ENCODE measurements around the gene WBP1.
"Not testable (repeated sequence)": the region's sequence is repeated elsewhere in the genome, so short reads cannot be mapped to it uniquely, and the experiment has no call there.

Gene WBP1

DNA sequence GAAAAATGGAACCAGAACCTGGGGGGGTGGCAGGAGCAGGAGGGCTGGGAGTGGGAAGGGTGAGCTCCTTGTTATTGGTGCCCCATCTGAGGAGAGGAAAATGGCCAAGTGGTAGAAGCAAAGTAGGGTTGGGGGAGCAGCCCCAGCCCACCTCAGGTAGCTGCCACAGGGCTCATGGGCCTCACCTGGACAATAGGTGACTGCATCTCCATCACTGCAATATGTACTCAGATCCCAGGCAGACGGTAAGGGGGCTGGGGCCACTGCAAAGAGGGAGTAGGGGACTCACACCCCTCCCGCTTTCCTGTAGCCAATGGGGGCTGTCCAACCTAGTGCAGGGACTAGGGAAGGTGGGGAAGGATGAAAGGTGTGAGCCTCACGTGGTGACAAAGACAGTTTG, 41.0 kb upstream of the WBP1 start:
- FAIRE-seq: no peak
- TF ChIP-seq, protein P1, sequence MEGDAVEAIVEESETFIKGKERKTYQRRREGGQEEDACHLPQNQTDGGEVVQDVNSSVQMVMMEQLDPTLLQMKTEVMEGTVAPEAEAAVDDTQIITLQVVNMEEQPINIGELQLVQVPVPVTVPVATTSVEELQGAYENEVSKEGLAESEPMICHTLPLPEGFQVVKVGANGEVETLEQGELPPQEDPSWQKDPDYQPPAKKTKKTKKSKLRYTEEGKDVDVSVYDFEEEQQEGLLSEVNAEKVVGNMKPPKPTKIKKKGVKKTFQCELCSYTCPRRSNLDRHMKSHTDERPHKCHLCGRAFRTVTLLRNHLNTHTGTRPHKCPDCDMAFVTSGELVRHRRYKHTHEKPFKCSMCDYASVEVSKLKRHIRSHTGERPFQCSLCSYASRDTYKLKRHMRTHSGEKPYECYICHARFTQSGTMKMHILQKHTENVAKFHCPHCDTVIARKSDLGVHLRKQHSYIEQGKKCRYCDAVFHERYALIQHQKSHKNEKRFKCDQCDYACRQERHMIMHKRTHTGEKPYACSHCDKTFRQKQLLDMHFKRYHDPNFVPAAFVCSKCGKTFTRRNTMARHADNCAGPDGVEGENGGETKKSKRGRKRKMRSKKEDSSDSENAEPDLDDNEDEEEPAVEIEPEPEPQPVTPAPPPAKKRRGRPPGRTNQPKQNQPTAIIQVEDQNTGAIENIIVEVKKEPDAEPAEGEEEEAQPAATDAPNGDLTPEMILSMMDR (IDR thresholded peaks at IDR 0.05; ENCODE audit: insufficient read depth, missing control alignments): no peak
- peak; percentile 11 for DNase-seq (ENCODE audit: insufficient read length, low spot score)

DNA sequence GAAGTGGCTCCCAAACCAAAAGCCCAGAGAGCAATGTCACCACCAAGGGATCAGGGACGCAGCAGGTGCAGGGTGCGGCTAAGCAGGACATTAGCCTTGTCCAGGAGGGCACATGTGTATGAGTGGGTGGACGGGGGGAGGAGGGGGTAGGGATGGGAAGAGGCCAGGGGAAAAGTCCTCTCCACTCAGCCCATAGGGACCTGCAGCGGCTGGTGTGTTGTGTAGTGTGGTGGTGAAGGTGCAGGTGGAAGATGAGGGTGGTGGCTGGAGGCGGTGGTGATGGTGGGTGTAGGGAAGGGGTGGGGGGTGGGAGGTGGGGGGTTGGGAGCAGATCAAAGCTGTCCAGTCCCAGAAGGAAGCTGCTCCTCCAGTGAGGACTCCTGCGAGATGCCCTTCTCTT, 40.5 kb upstream of the WBP1 start:
- DNase-seq (ENCODE audit: insufficient read length, low spot score) (peak; percentile 7), FAIRE-seq (no peak)
- TF ChIP-seq, protein P1 (IDR thresholded peaks at IDR 0.05; ENCODE audit: insufficient read depth, missing control alignments): no peak

DNA sequence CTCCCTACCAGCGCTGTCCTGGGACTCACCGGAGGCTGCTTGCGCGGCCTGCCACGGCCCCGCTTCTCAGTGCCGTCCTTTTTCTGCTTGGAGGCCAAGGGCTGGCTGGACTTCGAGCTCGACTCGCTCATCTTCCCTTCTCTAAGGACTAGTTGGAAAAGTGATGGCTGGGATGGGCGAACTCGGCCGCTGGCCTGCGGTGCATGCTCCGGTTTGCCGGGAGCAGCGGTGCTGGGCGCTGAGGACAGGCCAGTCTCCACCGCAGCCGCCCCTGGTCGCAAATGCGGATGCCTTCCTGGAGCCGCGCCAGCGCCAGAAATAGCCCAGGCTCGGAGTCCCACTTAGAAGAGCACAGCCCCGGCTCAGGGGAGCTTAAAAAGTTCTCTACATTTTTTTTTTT, 39.9 kb upstream of the WBP1 start:
- FAIRE-seq: no peak
- TF ChIP-seq, protein P1 (IDR thresholded peaks at IDR 0.05; ENCODE audit: insufficient read depth, missing control alignments): no peak
- peak; percentile 6 for DNase-seq (ENCODE audit: insufficient read length, low spot score)

DNA sequence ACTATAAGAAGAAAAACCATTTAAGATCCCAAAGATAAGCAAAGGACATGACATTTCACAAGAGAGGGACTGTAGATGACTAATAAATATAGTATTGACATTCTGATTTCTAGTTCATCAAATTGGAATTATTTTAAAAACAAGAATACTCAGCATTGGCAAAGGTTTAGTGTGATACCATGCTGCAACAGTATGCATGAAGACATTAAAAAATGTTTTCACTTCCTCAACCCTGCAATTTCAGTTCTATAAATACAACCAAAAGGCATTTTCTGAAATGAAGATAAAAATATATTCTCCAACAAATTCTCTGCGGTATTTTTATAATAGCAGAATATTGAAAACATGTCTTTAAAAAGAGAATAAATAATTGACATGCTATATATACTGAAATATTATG, 38.9 kb upstream of the WBP1 start:
- TF ChIP-seq, protein P1 (IDR thresholded peaks at IDR 0.05; ENCODE audit: insufficient read depth, missing control alignments): no peak
- FAIRE-seq: no peak
- no peak for DNase-seq (ENCODE audit: insufficient read length, low spot score)

DNA sequence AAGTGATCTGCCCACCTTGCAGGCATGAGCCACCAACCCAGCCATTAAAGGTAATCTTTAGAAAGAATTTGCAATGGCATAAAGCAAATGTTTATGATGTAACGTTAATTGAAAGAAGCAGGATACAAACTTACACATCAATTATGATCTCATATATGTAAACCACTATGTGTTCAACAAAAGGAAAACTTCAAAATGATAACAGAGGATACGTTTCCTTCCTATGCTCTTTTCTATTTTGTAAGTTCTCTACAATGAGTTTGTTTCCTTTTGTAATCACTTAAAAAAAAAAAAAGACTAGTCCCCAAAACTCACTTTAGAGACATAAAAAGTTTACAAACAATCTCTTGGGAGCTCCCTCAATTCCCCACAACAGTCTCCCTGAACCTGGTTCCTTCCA, 38.2 kb upstream of the WBP1 start:
- DNase-seq (ENCODE audit: insufficient read length, low spot score): peak; percentile 1
- TF ChIP-seq, protein P1 (IDR thresholded peaks at IDR 0.05; ENCODE audit: insufficient read depth, missing control alignments): no peak
- no peak for FAIRE-seq

DNA sequence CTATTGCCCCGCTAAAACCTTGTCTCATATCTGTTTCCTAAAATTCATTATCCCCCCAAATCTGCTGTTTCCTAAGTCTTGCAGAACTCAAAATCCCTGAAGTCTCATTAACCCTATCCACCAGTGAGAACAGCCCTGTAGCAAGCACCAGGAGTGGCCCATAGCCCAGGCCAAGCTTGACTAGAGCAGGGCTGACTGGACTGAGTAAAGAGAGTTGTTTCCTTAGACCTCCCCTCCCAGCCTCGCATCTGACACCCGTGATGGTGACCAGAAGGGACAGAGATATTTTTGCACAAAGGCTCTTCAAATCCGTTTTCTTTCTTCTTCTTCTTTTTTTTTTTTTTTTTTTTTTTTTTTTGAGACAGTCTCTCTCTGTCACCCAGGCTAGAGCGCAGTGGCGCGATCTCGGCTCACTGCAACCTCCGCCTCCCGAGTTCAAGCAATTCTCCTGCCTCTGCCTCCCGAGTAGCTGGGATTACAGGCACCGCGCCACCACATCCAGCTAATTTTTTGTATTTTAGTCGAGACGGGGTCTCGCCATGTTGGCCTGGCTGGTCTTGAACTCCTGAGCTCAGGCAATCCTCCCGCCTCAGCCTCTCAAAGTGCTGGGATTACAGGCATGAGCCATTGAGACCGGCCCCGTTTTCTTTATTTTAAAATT, 37.7 kb upstream of the WBP1 start:
- DNase-seq (ENCODE audit: insufficient read length, low spot score): peak; percentile 11
- not testable (repeated sequence) for FAIRE-seq

DNA sequence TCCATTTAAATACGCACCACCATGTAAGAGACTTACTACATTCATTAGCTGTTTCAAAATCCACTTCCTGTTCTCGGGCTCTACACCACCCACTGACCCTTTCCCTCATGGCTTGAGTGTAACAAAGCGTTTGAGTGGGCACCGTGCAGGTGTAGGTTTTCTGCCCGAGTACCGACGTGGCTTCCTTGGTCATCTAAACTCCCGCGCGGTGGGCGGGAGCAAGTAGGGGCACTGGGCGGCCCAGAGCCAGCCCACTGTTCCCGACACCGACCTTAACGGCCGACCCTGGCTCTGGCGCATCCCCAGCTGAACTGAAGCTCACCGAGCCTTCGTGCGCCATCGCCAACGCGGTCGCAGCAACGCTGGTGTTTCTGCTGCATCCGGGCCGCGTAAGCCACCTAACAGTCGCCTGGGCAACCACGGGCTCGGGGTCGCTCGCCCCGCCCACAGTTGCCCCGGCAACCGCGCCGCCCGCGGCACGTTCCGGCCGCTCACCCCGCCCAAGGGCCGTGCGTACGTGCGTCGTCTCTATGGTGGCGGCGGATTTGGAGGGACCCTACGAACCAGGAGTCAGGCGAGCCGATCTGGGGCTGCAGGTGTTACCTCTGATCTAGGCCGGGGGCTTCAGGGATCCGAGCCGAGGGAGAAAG, 36.9 kb upstream of the WBP1 start, which contains the start of the genes C2orf81 and WDR54:
C2orf81 (minus strand) TSS at position 399 of the 650 bp plus-strand sequence; CDS start at position 340, 59 bp downstream.
WDR54 (plus strand) TSS at position 510 of the 650 bp plus-strand sequence. CDS start 424 bp downstream, outside the sequence.
- TF ChIP-seq, protein P1 (IDR thresholded peaks at IDR 0.05; ENCODE audit: insufficient read depth, missing control alignments): no peak
- DNase-seq (ENCODE audit: insufficient read length, low spot score): peak; percentile 93
- FAIRE-seq: no peak
